ENCODE results near the gene ZNF740. TPM values are rescaled to one million over a fixed set of nuclear protein-coding genes. Genes with fewer than 3 reads are reported as not detected.
A peak's percentile ranks its signal among the peaks of the same experiment; 100 is the strongest.
"Not testable (repeated sequence)": the region's sequence is repeated elsewhere in the genome, so short reads cannot be mapped to it uniquely, and the experiment has no call there.

The ZNF740 gene
- polyA plus RNA-seq (ENCODE audit: insufficient read length in 4 of 4): 10 to 100 TPM; 65.7 to 81.2 (median 71.4) TPM

GRCh38 chr12:53180220-53180930 is at the start of gene ZNF740, which contains the start of gene CSAD:
Gene ZNF740 (plus strand): TSS chr12:53180722. CDS start chr12:53181984, 1,262 bp downstream.
Gene CSAD (minus strand): TSS chr12:53180925. CDS start chr12:53173470, 7,455 bp downstream.
- peak; percentile 93 to 95 (median 94) for DNase-seq (ENCODE audit: low read depth in 4 of 4, low spot score in 3 of 4)

- DNase-seq (ENCODE audit: low read depth in 4 of 4, low spot score in 3 of 4): no peak
Observed at GRCh38 chr12:53131844-53132243, 48.7 kb upstream of the ZNF740 start.

- DNase-seq (ENCODE audit: low read depth in 4 of 4, low spot score in 3 of 4): no peak
Observed at GRCh38 chr12:53133722-53134121, 46.8 kb upstream of the ZNF740 start.

GRCh38 chr12:53143355-53143754 is 37.2 kb upstream of the ZNF740 start:
- DNase-seq (ENCODE audit: low read depth in 4 of 4, low spot score in 3 of 4): no peak

GRCh38 chr12:53145383-53146260 is 34.9 kb upstream of the ZNF740 start:
- DNase-seq (ENCODE audit: low read depth in 4 of 4, low spot score in 3 of 4): no peak

- DNase-seq (ENCODE audit: low read depth in 4 of 4, low spot score in 3 of 4): no peak
Observed at GRCh38 chr12:53147181-53147580, 33.3 kb upstream of the ZNF740 start.

GRCh38 chr12:53147653-53148052 is 32.9 kb upstream of the ZNF740 start:
- no peak for DNase-seq (ENCODE audit: low read depth in 4 of 4, low spot score in 3 of 4)

GRCh38 chr12:53151039-53151438 is 29.5 kb upstream of the ZNF740 start:
- DNase-seq (ENCODE audit: low read depth in 4 of 4, low spot score in 3 of 4): no peak

GRCh38 chr12:53152390-53152789 is 28.1 kb upstream of the ZNF740 start:
- no peak for DNase-seq (ENCODE audit: low read depth in 4 of 4, low spot score in 3 of 4)

- peak in 3 of 4 donors; percentile 57 for DNase-seq (ENCODE audit: low read depth in 4 of 4, low spot score in 3 of 4)
Observed at GRCh38 chr12:53159195-53159839, 21.2 kb upstream of the ZNF740 start.

- DNase-seq (ENCODE audit: low read depth in 4 of 4, low spot score in 3 of 4): no peak
Observed at GRCh38 chr12:53160000-53160399, 20.5 kb upstream of the ZNF740 start.

GRCh38 chr12:53160673-53161072 is 19.8 kb upstream of the ZNF740 start:
- DNase-seq (ENCODE audit: low read depth in 4 of 4, low spot score in 3 of 4): no peak

- no peak for DNase-seq (ENCODE audit: low read depth in 4 of 4, low spot score in 3 of 4)
Observed at GRCh38 chr12:53161119-53161911, 19.2 kb upstream of the ZNF740 start.

GRCh38 chr12:53163008-53163407 is 17.5 kb upstream of the ZNF740 start:
- DNase-seq (ENCODE audit: low read depth in 4 of 4, low spot score in 3 of 4): not testable (repeated sequence)

GRCh38 chr12:53166837-53167236 is 13.7 kb upstream of the ZNF740 start:
- DNase-seq (ENCODE audit: low read depth in 4 of 4, low spot score in 3 of 4): no peak

- DNase-seq (ENCODE audit: low read depth in 4 of 4, low spot score in 3 of 4): no peak
Observed at GRCh38 chr12:53169644-53170043, 10.9 kb upstream of the ZNF740 start.

GRCh38 chr12:53170215-53170614 is 10.3 kb upstream of the ZNF740 start:
- DNase-seq (ENCODE audit: low read depth in 4 of 4, low spot score in 3 of 4): no peak

- DNase-seq (ENCODE audit: low read depth in 4 of 4, low spot score in 3 of 4): no peak
Observed at GRCh38 chr12:53170876-53171724, 9.4 kb upstream of the ZNF740 start.

- peak in 1 of 4 donors; percentile 32 for DNase-seq (ENCODE audit: low read depth in 4 of 4, low spot score in 3 of 4)
Observed at GRCh38 chr12:53171725-53172329, 8.7 kb upstream of the ZNF740 start.
